CD8-positive, alpha-beta memory T cell (primary cell): ENCODE results near the gene SNCG. TPM values are rescaled to one million over a fixed set of nuclear protein-coding genes. Genes with fewer than 3 reads are reported as not detected.

ENCODE experiments used
- CTCF ChIA-PET: fragments of 350-600 bp; sonication (Branson Sonifier 250); formaldehyde crosslinking; loops from one replicate; lab custom pipeline; 2021; ENCODE audit warnings: antibody characterized with exemption; lab: Charles Lee
- POLR2A ChIA-PET: fragments of 350-600 bp; sonication (Branson Sonifier 250); formaldehyde crosslinking; loops from one replicate; lab custom pipeline; 2021; ENCODE audit warnings: antibody characterized with exemption; lab: Charles Lee
- DNase-seq, 5 donors: peaks; one replicate each; pipeline versions ENCODE4 v3.0.0 to v3.0.0-alpha.2; 2020 to 2022; ENCODE audit warnings: mixed read lengths in 1 of 5
- H3K27ac ChIP-seq: one replicate; pipeline ENCODE4 v1.7.0; 2013; ENCODE audit warnings: low read depth, mild to moderate bottlenecking, low read length, moderate library complexity
- H3K27me3 ChIP-seq: 2 replicates; pipeline ENCODE4 v1.7.0; 2013; ENCODE audit warnings: low read length, mild to moderate bottlenecking; ENCODE audit not compliant: insufficient read depth, poor library complexity, severe bottlenecking
- H3K36me3 ChIP-seq: 2 replicates; pipeline ENCODE4 v1.7.0; 2013; ENCODE audit warnings: mild to moderate bottlenecking, low read length, moderate library complexity; ENCODE audit not compliant: insufficient read depth
- H3K4me1 ChIP-seq: 2 replicates; pipeline ENCODE4 v1.7.0; 2013; ENCODE audit warnings: mild to moderate bottlenecking, low read length, moderate library complexity; ENCODE audit not compliant: insufficient read depth
- H3K4me3 ChIP-seq: 2 replicates; pipeline ENCODE4 v1.7.0; 2013; ENCODE audit warnings: mild to moderate bottlenecking, low read length
- H3K9me3 ChIP-seq: 2 replicates; pipeline ENCODE4 v1.7.0; 2013; ENCODE audit warnings: mild to moderate bottlenecking, low read length
- H3K27ac Mint-ChIP-seq, 8 donors: one replicate each; pipeline ENCODE4 v1.8.0; 2020 to 2021; ENCODE audit warnings: mixed read lengths in 8 of 8, mild to moderate bottlenecking in 6 of 8, inconsistent platforms in 3 of 8, moderate library complexity in 3 of 8
- H3K27me3 Mint-ChIP-seq, 2 donors: one replicate each; pipeline ENCODE4 v1.8.0; 2020 to 2021; ENCODE audit warnings: mixed read lengths in 2 of 2, mild to moderate bottlenecking in 1 of 2, moderate library complexity in 1 of 2
- H3K36me3 Mint-ChIP-seq, 3 donors: one replicate each; pipeline ENCODE4 v1.8.0; 2020 to 2021; ENCODE audit warnings: mixed read lengths in 3 of 3, inconsistent platforms in 1 of 3, mild to moderate bottlenecking in 1 of 3
- H3K4me1 Mint-ChIP-seq, 3 donors: one replicate each; pipeline ENCODE4 v1.8.0; 2020 to 2021; ENCODE audit warnings: mixed read lengths in 3 of 3, inconsistent platforms in 1 of 3, mild to moderate bottlenecking in 1 of 3
- H3K4me3 Mint-ChIP-seq, 7 donors: one replicate each; pipeline ENCODE4 v1.8.0; 2020 to 2021; ENCODE audit warnings: mixed read lengths in 7 of 7, mild to moderate bottlenecking in 6 of 7, moderate library complexity in 4 of 7, inconsistent platforms in 2 of 7
- H3K9me3 Mint-ChIP-seq, 5 donors: one replicate each; pipeline ENCODE4 v1.8.0; 2020 to 2022; ENCODE audit warnings: mixed read lengths in 5 of 5, mild to moderate bottlenecking in 3 of 5, moderate library complexity in 2 of 5, inconsistent platforms in 1 of 5
- polyA plus RNA-seq: library from polyadenylated mRNA; unstranded; fragments of 300-500 nt; fragmentation: Illumina TruSeq; gene quantifications from one replicate; pipeline ENCODE4 v1.2.3, GENCODE V29; 2021
- total RNA-seq, 2 experiments: library from RNA; stranded (reverse); gene quantifications; one replicate each; pipeline ENCODE4 v1.2.3, GENCODE V29; 2021

Gene SNCG
- total RNA-seq, result not detected
- polyA plus RNA-seq, result not detected

GRCh38 chr10:86958116-86958900, at the start of gene SNCG:
SNCG (plus strand) TSS chr10:86958599; CDS start chr10:86958698, 99 bp downstream.
- Histone ChIP-seq H3K36me3 (no peaks in the 10 kb centered on the region), H3K4me3 (no peak within 1 kb of the TSS), H3K9me3 (no peaks in the 10 kb centered on the region), H3K4me1 (no peaks in the 10 kb centered on the region), H3K27me3 (no peaks in the 10 kb centered on the region), H3K27ac (peak within 1 kb of the TSS; percentile 9)
- POLR2A ChIA-PET, result no interaction called here
- peak in 1 of 5 donors; percentile 42 for DNase-seq
- Mint-ChIP-seq H3K36me3 (no peaks in the 10 kb centered on the region), H3K27me3 (no peaks in the 10 kb centered on the region), H3K27ac (peak within 1 kb of the TSS in 2 of 8 donors; percentile 22 to 33), H3K9me3 (peaks cover 0 to 2% (median 0%) of the 10 kb centered on the region in 5 donors), H3K4me3 (no peak within 1 kb of the TSS), H3K4me1 (peaks cover 0 to 2% (median 0%) of the 10 kb centered on the region in 3 donors)
- CTCF ChIA-PET, result interaction anchor here (1.4 to 3.1 kb wide), 2 partner anchors 8 to 17 kb away, joined by 3 to 10 read pairs; no protein-coding TSS in a partner anchor

- H3K27ac Mint-ChIP-seq, result peak overlapping the region in 1 of 8 donors; percentile 5
- H3K36me3 Mint-ChIP-seq, result peaks cover 0 to 49% (median 18%) of the 10 kb centered on the region in 3 donors
- H3K4me3 Mint-ChIP-seq, result no peak overlapping the region
- no peaks in the 10 kb centered on the region for H3K9me3 Mint-ChIP-seq
- ChIA-PET CTCF (no interaction called here), POLR2A (no interaction called here)
- Histone ChIP-seq H3K27ac (no peak overlapping the region), H3K9me3 (no peaks in the 10 kb centered on the region), H3K4me1 (no peaks in the 10 kb centered on the region), H3K36me3 (no peaks in the 10 kb centered on the region), H3K27me3 (no peaks in the 10 kb centered on the region), H3K4me3 (no peak overlapping the region)
- no peaks in the 10 kb centered on the region for H3K27me3 Mint-ChIP-seq
- no peak for DNase-seq
- no peaks in the 10 kb centered on the region for H3K4me1 Mint-ChIP-seq
These were observed 43.7 kb upstream of the SNCG start for GRCh38 chr10:86914734-86915133.

DNA sequence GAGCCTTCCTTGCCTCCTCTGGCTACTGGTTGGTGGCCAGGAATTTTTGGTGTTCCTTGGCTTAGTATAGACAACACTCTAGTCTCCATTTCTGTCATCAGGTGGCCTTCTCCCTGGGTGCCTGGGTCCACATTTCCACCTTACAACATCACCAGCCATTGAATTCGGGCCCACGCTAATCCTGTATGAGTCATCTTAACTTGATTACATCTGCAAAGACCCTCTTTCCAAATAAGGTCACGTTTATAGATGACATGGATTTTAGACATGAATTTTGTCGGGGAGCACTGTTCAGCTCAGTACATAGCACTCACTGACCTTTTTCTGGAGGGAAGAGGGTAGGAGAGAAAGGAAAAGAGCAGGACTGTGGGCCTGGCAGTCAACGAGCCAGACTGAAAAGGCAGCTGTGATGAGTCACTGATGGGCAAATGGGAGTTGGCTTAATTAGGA, 40.4 kb upstream of the SNCG start:
- Mint-ChIP-seq H3K9me3 (no peaks in the 10 kb centered on the region), H3K36me3 (peaks cover 7 to 69% (median 24%) of the 10 kb centered on the region in 3 donors), H3K27ac (peak overlapping the region in 1 of 8 donors; percentile 57), H3K4me1 (no peaks in the 10 kb centered on the region), H3K4me3 (no peak overlapping the region), H3K27me3 (no peaks in the 10 kb centered on the region)
- Histone ChIP-seq H3K27me3 (no peaks in the 10 kb centered on the region), H3K36me3 (no peaks in the 10 kb centered on the region), H3K9me3 (no peaks in the 10 kb centered on the region), H3K4me1 (no peaks in the 10 kb centered on the region), H3K27ac (no peak overlapping the region), H3K4me3 (no peak overlapping the region)
- ChIA-PET CTCF (no interaction called here), POLR2A (no interaction called here)
- no peak for DNase-seq

DNA sequence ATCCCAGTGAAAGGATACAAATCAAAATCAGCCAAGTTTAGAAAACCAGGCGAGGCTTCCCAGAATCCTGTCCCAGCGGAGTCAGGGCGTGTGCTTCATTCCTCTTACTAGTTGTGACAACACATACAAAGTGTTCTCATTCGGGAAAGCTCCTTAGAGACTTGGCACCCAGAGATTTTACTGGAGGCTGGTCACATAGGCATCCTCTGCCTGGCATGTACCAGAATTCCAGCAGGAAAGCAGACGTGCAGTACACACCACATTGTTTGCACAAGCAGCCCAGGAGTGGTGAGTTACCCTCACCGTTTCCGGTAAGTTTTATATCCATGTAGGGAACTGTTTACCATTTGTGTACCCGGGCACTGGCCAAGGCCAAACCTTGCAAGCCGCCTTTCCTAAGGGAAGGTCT, 35.8 kb upstream of the SNCG start:
- ChIA-PET POLR2A (no interaction called here), CTCF (no interaction called here)
- H3K27ac Mint-ChIP-seq, result no peak overlapping the region
- no peaks in the 10 kb centered on the region for H3K4me1 ChIP-seq
- no peak overlapping the region for H3K4me3 ChIP-seq
- no peaks in the 10 kb centered on the region for H3K4me1 Mint-ChIP-seq
- no peaks in the 10 kb centered on the region for H3K9me3 ChIP-seq
- no peaks in the 10 kb centered on the region for H3K27me3 ChIP-seq
- no peak overlapping the region for H3K4me3 Mint-ChIP-seq
- no peaks in the 10 kb centered on the region for H3K9me3 Mint-ChIP-seq
- H3K36me3 Mint-ChIP-seq, result peaks cover 7 to 51% (median 20%) of the 10 kb centered on the region in 3 donors
- H3K36me3 ChIP-seq, result no peaks in the 10 kb centered on the region
- no peak for DNase-seq
- no peaks in the 10 kb centered on the region for H3K27me3 Mint-ChIP-seq
- no peak overlapping the region for H3K27ac ChIP-seq

GRCh38 chr10:86929468-86930380, 28.7 kb upstream of the SNCG start:
- Mint-ChIP-seq H3K4me3 (no peak overlapping the region), H3K9me3 (no peaks in the 10 kb centered on the region), H3K4me1 (no peaks in the 10 kb centered on the region), H3K27ac (peak overlapping the region in 1 of 8 donors; percentile 91), H3K36me3 (peaks cover 0 to 12% (median 0%) of the 10 kb centered on the region in 3 donors), H3K27me3 (no peaks in the 10 kb centered on the region)
- no peaks in the 10 kb centered on the region for H3K27me3 ChIP-seq
- no peak overlapping the region for H3K27ac ChIP-seq
- POLR2A ChIA-PET, result no interaction called here
- H3K36me3 ChIP-seq, result no peaks in the 10 kb centered on the region
- H3K4me1 ChIP-seq, result no peaks in the 10 kb centered on the region
- no peaks in the 10 kb centered on the region for H3K9me3 ChIP-seq
- CTCF ChIA-PET, result no interaction called here
- no peak for DNase-seq
- H3K4me3 ChIP-seq, result no peak overlapping the region

- Mint-ChIP-seq H3K4me1 (no peaks in the 10 kb centered on the region), H3K27ac (peak overlapping the region in 1 of 8 donors; percentile 21), H3K9me3 (no peaks in the 10 kb centered on the region), H3K4me3 (no peak overlapping the region), H3K27me3 (no peaks in the 10 kb centered on the region), H3K36me3 (peaks cover 0 to 12% (median 0%) of the 10 kb centered on the region in 3 donors)
- CTCF ChIA-PET, result no interaction called here
- POLR2A ChIA-PET, result no interaction called here
- H3K4me3 ChIP-seq, result no peak overlapping the region
- no peaks in the 10 kb centered on the region for H3K9me3 ChIP-seq
- H3K36me3 ChIP-seq, result no peaks in the 10 kb centered on the region
- H3K27me3 ChIP-seq, result no peaks in the 10 kb centered on the region
- H3K27ac ChIP-seq, result no peak overlapping the region
- no peaks in the 10 kb centered on the region for H3K4me1 ChIP-seq
- no peak for DNase-seq
These were observed 26.5 kb upstream of the SNCG start for GRCh38 chr10:86931872-86932271.

- H3K27me3 ChIP-seq, result no peaks in the 10 kb centered on the region
- Mint-ChIP-seq H3K27ac (peak overlapping the region in 3 of 8 donors; percentile 17 to 29 (median 26)), H3K4me1 (no peaks in the 10 kb centered on the region), H3K4me3 (no peak overlapping the region), H3K27me3 (no peaks in the 10 kb centered on the region), H3K36me3 (peaks cover 0 to 12% (median 0%) of the 10 kb centered on the region in 3 donors), H3K9me3 (no peaks in the 10 kb centered on the region)
- H3K9me3 ChIP-seq, result no peaks in the 10 kb centered on the region
- POLR2A ChIA-PET, result no interaction called here
- H3K27ac ChIP-seq, result no peak overlapping the region
- H3K4me3 ChIP-seq, result no peak overlapping the region
- CTCF ChIA-PET, result no interaction called here
- no peaks in the 10 kb centered on the region for H3K36me3 ChIP-seq
- H3K4me1 ChIP-seq, result no peaks in the 10 kb centered on the region
- no peak for DNase-seq
These were observed 25.7 kb upstream of the SNCG start for GRCh38 chr10:86932674-86933073.
